ENCODE data around the gene MPST.

MPST gene

GRCh38 chr22:37000676-37001534, 18.6 kb upstream of the MPST start:
- DNase-seq (ENCODE audit: low read depth, low spot score), result no peak

- no peak for DNase-seq (ENCODE audit: low read depth, low spot score)
Measured at GRCh38 chr22:37001826-37002225, 17.7 kb upstream of the MPST start.

DNA sequence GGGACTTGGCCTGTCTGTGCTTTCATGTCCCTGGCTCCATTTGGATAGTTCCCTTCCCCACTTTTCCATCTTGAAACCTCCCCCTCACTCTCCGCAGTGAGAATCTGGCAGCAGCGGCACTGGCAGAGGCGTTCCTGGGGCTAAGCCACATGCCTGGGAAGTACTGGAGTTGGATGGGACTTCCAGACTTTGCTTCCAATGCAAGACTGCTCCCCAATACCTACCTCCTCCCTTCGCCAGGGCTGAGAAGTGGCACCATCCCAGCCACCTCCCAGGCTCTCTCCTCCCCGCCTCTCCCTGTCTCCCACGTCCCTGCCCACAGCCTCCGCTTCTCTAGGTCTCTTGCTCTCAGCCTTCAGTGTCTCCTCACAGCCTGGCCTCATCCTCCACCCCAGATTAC, 16.9 kb upstream of the MPST start:
- DNase-seq (ENCODE audit: low read depth, low spot score), result no peak

GRCh38 chr22:37007651-37008050, 11.9 kb upstream of the MPST start:
- no peak for DNase-seq (ENCODE audit: low read depth, low spot score)

DNA sequence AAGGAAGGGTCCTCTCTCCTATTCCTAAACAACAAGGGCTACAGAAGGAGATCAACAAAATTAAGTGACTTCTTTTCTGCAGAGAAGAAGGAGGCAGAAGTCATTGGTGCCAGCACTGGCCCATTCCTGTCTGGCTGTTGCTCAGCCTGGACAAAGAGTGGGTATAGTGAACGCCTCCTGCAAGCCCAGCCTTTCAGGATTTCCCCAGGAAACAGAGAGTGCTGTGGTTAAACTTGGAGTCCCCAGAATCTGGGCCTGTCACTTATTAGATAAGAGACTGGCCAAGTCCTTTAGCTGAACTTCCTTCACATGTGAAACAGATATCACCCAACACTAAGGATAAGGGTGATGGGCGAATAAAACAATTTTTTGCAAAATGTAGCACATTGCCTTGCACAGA, 11.2 kb upstream of the MPST start:
- no peak for DNase-seq (ENCODE audit: low read depth, low spot score)

- DNase-seq (ENCODE audit: low read depth, low spot score), result no peak
Measured at GRCh38 chr22:37009490-37009889, 10.1 kb upstream of the MPST start.

GRCh38 chr22:37010174-37010573, 9.4 kb upstream of the MPST start:
- DNase-seq (ENCODE audit: low read depth, low spot score), result no peak

GRCh38 chr22:37010976-37011375, 8.6 kb upstream of the MPST start:
- DNase-seq (ENCODE audit: low read depth, low spot score), result no peak

- DNase-seq (ENCODE audit: low read depth, low spot score), result no peak
Measured at GRCh38 chr22:37011472-37011871, 8.1 kb upstream of the MPST start.

DNA sequence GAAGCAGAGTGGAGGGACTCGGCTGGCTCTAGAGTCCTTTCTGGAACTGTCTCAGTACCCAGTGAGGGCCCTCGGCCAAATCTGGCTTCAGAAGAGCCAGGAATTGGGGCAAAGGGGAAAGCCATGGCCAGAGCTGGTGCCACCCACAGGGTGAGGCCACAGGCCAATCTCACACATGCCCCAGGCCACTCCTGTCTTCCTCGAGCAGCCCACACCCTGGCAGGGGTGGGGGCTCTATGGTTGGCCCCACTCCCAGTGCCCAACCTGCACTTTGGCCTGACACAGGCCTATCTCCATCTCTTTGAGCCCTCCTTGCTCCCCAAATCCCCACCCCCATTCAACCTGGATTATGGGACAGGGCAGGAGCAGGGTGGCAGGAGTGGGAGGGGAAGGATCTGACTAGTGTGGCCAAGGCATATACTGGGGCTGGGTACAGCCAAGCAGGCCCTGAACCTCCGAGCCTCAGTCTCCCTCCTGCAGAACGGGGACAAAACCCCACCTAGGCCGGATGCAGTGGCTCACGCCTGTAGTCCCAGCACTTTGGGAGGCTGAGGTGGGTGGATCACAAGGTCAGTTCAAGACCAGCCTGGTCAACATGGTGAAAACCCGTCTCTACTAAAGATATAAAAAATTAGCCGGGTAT, 7.2 kb upstream of the MPST start:
- DNase-seq (ENCODE audit: low read depth, low spot score), result no peak

DNA sequence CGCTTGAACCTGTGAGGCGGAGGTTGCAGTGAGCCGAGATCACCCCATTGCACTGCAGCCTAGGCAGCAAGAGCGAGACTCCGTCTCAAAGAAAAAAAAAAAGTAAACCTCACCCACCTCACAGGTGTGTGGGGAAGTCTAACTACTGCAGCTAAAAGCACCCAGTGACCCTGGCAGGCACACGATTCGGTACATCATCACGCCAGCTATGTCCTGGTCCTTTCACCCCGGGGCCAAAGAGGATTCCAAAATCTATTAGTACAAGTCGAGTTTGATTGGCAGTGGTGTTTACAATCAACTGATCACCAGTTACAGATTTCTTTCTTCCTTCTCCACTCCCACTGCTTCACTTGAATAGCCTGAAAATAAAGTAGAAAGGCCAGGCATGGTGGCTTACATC, 6.6 kb upstream of the MPST start:
- DNase-seq (ENCODE audit: low read depth, low spot score), result no peak

DNA sequence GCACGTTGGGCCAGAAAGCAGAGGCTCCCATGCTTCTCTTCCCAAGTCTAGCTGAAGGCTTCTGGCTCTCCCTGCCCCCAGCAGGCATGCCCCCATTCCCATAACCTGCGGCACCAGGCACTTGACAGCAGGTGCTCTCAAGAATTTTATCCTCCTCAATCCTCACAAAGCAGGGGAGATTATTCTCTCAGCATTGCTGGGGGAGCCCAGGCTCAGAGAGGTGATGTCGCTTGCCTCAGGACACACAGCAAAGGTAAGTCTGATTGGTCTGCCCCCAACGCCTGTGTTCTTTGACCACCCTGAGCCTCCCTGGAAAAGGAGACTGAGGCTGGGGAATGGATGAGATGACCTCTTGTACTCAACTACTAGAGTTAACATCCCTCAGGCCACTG, 5.1 kb upstream of the MPST start:
- no peak for DNase-seq (ENCODE audit: low read depth, low spot score)

DNA sequence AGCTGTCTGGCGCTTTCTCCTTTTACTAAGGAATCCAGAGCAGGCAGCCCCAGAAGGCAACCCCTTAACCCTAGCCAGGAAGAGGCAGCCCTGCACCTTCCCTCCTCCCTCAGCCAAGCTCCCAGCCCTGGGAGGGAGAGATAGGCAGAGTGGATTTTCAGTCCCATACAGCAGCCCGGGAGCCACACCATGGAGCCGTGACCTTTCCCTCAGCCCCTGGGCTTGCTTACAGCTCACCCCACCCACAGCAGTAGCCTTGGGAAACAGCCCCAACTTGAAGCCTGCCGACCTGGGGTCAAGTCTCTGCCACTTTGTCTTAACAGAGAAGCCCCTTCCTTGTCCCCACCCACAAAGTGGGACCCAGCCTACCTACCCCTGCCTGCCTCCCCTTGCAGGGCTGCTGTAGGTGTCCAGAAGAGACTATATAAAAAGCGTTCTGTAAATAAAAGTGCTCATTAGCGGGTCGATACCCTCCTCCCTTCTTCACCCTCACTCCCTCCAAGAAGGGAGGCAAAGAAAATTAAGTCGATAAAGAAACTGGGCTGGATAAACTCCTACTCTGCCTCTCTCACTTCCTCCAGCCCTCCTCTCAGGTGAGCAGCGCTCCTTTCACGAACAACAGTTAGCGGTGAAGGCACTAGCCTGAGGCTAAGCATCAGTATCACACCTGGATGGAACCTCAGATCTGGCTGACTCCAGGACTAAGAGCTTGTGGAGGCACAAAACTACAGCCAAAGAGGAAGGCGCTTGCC, 4.5 kb upstream of the MPST start:
- DNase-seq (ENCODE audit: low read depth, low spot score), result no peak

DNA sequence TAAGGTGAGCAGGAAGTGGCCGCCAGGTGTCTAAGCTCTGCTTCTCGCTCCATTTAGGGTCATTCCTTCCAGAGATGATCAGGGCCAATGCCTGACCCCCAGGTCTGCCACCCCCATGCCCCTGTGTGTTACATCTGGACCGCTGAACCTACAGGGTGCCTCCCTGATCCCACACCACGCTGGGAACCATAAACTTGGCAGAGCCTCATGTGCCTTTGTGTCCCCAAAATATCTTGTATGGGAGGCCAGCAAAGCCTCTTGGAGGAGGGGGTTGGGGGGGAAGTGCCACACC, 4.0 kb upstream of the MPST start:
- no peak for DNase-seq (ENCODE audit: low read depth, low spot score)

GRCh38 chr22:37016134-37016910, 3.2 kb upstream of the MPST start:
- no peak for DNase-seq (ENCODE audit: low read depth, low spot score)

DNA sequence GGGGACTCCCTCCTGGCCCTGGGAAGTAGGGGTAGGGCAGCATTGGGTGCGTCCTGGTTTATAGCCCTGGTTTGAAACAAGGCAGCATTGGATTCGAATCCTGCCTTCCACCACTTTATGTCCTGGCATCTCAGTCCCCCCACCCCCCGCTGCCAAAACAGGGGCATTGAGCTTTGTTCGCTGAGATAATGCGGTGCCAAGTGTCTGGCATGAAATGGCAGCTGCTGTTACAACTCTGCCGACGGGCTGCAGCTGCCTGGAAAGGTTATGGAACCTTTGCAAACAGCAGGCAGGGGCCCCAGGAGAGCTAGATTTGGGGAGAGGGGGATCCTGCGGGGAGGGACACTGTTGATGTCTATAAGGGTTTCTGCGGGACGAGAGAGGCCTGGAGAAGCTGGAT, 2.2 kb upstream of the MPST start:
- DNase-seq (ENCODE audit: low read depth, low spot score), result no peak

- DNase-seq (ENCODE audit: low read depth, low spot score), result no peak
Measured at GRCh38 chr22:37018086-37018814, 1.3 kb upstream of the MPST start.

GRCh38 chr22:37018815-37019308, 680 bp upstream of the MPST start:
- DNase-seq (ENCODE audit: low read depth, low spot score), result peak; percentile 71

DNA sequence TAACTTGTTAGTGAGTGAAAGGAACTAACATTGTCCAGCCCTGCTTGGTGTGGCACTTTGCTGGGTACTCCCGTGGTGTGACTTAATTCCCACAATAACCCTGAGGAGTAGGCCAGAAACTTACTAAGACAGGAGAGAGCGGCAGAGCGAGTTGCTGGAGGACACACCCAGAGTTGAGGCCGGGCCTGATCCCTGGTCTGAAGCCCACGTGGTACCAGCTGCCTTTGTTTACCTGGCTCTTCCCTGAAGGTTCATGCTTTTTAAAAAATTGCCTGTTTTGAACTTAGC, 594 bp downstream of the MPST start:
- peak; percentile 59 for DNase-seq (ENCODE audit: low read depth, low spot score)

GRCh38 chr22:37021041-37021440, 1.5 kb downstream of the MPST start:
- no peak for DNase-seq (ENCODE audit: low read depth, low spot score)

DNA sequence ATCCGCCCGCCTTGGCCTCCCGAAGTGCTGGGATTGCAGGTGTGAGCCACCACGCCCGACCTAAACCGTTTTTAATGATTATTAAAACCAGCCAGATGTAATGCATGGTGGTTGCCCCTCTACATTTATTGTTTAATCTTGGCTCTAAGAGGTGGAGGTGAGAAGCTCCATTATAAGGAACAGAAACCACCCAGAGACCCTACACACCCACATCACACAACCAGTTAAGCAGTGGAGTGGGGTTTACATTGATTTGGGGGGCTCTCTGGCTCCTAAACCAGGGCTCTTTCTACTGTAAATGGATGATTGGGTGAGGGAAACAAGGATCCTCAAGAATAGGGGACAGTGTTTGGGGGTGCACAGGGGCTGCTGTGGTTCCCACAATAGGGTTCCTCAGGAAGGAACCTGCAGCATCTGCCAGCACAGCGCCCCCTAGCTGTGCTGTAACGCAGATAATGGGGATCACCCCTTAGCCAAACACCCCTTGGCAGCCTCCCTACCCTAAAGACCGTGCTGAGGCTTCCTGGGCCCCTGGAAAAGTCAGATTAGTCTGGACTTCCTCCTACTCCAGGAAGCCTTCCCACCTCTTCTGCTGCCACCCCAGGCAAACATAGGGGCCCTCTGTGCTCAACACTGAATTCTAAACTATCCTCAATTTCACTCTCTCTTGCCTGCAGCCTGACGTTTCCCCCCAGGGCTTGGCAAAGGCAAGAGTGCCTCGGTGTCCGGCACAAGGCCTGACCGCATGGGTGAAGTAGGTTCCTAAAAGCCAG, 2.4 kb downstream of the MPST start:
- peak; percentile 51 for DNase-seq (ENCODE audit: low read depth, low spot score)
